NCI-H128 (cell line): ENCODE results near the gene DUSP6.

Experiments used
- DNase-seq: peaks from one replicate; lab custom pipeline; 2025; ENCODE audit not compliant: unreplicated experiment; lab: John Stamatoyannopoulos, UW

The DUSP6 gene

DNA sequence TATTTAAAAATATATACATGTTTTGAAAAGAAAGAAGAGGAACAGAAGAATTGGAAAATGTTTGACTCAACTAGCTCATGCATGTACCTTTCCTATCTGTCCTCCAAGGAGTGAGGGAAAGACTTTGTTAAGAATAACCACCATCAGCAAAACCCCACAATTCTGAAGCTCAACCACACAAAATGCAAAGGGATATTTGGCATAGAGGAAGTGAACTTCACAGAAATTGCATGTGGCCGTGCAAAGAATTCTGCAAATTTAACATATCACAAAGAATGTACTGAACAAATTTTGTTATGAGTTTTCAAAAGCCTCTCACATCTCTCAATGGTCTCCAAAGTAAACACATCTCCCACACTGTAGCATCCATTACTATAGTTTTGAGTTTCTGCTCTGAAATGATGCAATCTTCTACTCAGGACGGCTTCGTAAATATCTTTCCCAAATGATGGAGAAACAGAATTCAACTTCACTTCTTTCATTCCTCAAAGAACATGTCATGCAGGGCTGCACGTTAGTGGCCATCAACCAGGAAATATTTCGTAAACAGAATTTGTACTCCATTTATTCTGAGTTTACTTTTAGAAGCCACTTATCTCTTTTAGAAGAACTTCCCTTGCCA, 17.6 kb downstream of the DUSP6 start:
- DNase-seq: no peak

DNA sequence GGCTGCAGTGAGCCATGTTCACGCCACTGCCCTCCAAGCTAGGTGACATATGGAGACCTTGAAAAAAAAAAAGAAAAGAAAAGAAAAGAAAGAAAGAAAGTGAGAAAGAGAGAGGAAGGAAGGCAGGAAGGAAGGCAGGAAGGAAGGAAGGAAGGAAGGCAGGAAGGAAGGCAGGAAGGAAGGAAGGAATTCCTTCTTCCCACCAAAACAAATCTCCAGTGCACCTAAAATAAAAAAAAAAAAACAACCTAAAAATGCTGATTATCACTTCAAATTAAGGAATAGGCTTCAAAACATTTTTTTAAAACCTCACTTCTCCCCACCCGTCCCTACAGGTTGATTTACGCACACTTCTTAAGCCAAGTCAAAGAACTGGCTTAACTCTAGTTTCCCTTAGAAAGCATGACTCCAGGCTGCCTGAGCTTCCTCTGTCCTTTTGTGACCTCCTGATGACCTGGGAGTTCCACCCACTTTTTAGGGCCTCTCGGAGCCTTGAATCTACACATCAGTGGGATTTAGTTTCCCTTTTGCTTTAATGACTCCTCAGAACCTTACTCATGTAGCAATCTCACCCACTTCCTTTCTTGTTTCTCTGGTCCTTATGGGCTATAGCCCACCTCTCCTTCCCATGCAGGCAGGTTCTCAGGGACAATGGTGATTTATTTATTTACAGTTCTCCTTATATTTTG, 18.6 kb downstream of the DUSP6 start:
- no peak for DNase-seq

DNA sequence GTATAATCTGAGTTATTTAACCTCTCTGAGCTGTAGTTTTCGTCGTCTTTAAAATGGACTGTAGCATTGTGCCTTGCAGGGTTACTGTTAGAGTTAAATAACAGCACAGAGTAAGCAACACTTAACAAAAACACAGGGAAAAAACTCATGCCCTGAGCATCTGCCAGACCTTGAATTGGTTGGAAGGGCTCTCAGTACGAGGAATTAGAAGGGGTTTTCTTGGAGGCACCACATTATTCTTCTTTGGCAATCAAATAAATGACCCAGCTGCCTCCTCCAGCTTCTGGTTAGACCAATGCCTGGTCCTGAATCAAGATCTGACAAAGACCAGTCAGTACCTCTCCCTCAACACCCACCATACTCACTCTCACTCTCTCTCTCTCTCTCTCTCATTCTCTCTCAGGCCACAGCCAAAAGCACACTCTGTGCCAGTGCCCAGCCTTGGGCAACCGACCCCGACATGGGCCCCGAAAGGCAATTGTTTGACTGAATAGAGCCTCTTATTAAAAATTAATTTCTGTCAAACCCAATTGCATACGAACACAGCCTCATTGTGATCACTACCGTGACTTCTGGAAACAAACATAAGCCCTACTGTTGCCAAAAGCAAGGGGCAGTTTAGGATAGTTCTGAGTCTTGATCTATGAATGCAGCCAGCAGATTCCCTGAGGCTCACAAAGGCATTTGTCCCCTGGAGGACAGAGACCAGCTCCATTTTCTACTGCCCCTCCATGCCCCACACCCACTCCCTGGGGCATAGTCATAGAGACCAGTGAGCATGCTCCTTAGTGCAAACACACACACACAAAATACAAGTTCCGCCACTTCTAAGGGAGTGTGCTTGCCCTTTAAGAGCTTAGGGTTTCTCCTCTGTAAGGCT, 23.9 kb downstream of the DUSP6 start:
- no peak for DNase-seq

DNA sequence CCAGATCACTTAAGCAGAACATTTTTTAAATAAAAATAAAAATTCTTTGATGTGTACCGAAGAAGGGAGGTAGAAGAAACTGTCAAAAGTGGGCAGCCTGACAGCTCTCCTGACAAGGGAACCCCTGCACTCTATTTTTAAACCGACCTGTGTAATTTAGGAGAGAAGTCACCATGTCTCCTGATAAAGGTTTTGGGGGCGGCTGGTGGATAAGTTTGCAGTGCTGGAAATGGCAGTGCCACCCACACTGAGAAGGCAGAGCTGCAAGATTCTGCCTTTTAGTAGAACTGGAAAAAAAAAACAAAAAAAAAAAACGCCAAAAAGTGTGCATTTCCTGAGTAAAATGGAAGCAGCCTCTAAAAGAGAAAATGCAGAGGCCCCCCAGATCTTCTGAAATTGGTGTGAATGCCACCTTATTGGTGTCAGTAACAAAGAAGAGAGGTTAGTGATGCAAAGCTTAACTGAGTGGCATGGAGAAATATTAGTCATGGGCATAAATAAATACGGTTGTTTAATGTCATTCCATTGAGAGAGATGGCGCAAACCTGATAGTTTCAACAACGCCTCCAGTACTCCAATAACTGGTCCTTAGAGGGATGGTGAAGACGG, 24.7 kb downstream of the DUSP6 start:
- DNase-seq: no peak

DNA sequence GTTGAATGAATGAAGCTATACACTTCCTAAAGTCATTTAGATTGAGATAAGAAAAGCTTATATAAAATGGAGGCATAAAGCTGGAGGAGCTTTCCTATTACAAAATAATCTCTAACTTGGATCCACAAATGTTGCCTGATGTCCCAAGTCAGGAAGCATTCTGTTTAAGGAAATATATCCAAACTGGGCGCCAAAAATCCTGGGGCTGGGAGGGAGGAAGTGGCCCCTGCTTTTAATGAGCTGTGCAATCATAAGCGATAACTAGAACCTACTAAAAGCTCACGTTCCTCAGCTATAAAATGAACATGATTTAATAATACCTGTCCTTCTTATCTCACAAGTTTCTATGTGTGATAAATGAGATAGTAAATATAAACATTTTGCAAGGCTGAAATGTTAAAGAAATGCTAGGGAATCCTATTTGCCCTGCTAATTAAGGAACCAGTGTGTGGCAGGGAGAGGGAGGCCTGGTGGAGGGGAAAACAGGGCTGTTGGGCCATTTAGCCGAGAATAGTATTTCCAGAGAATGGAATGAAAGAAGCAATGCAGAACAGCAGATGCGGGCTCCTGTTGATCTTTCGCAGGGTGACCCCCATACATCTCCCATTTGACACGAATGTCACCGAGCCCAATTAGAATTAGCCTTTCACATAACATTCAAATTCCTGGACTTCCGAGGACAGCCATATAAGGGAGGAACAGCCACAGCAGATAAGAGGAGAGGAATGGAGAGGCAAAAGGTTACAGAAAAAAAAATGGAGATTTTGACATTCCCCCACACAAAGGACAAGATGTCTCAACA, 25.9 kb downstream of the DUSP6 start:
- DNase-seq: no peak

DNA sequence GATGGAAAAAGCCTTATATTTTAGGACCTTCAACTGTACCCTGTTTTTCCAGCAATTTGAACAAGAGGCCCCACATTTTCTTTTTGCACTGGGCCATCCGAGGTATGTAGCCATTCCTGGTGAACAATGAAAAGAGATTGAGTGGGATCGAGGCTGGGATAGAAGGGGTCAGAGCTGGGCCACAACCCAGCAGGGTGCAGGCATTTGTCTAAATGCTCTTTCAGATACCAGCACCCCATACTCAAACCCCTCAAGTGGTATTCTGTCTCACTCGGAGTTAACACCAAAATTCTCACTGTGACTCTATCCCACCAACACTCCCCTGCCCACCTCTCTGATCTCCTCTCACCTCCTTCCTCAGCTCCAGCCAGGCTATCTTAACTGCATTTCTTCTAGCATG, 26.8 kb downstream of the DUSP6 start:
- no peak for DNase-seq

DNA sequence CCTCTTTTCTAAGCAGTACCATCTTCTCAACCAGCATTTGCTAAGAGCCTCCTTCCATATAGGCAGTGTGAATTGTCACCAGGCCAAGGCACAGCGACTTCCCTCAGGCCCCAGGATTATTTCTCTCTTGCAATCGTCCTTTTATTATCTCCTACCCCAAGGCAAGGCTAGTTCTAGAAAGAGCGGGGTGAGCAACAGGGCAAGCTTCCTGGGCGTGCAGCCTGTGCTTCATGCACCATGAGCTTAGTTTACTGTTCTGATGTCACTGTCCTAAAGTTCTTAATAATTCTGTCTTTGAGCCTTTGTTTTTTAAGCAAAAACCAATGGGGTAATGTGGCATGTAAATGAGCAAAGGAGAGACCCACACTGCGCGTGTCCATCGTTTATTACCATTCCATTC, 27.9 kb downstream of the DUSP6 start:
- DNase-seq: no peak

DNA sequence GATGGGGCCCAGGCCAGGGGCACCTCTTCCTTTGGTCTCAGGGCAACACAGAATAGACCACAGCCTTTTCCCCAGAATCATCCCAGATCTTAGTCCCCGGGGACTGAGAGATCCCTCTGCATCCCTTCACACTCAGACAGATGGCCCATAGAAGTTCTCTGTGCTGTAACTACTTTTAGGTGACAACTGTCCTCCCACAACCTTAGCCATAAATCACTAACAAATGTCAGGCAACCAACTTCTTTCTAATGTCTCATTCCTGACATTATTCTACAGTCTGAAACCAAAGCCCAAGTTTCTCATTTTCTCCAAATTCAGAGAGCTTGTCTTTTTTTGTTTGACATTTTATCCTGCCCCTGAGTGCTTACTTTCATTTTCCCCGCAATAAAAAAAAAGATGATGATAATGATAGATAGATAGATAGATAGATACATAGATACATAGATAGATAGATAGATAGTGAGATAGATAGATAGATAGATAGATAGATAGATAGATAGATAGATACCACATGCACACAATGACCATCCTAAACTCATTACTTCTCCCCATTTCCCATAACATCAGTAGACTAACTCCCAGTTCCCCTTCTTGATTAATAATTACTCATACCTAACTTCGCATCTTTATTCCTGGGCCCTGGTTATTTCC, 28.6 kb downstream of the DUSP6 start:
- DNase-seq: no peak

DNA sequence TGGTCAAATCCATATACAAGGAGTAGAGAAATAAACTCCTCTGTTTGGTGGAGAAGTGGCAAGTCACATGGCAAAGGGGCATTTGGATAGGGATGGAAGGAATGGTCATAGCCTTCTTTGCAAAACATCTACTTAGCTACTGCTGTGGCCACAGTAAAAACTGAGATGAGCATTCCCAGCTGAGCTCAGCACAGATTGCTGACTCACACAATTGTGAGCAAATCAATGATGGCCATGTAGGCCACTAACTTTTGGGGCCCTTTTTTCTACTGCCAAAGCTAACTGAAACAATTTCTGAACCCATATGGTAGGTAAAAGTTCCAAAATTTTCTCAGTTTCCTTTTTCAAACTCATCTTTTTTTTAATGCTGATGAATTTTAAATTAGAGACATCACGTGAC, 31.6 kb downstream of the DUSP6 start:
- DNase-seq: no peak

DNA sequence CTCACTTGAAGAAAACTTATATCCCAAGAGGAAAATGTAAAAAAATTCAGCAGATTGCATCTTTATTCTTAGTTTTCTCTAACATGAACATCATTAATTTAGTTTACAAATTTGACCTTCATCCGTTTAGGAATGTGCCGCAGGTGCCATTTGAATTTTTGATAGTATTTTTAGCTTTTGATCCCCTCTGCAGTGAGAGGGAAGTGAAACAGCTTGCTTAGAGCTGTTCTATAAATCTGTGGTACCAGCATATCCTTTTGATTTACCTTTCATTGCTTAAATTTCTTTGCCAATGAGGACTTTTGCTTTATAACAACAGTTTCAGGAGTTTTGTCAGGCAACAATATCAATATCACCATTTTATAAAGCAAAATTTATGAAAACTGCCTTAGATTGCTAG, 32.7 kb downstream of the DUSP6 start:
- no peak for DNase-seq

DNA sequence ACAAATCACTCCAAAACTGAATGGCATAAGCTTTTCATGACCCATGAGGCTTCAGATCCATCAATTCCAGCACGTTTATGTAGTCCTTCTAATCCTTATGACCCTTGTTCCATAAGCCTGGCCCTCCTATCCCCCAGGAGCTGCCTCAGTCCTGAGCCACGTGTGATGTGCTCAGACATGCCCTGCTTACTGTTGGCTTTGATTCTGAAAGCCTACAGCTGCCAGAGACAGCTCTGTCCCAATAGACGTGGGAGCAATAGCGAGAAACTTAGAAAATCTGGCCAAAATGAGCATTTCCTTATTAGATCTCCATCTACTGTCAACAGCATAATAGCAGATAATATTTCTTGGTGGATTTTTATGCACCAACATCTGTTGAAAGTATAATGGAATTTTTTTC, 33.2 kb downstream of the DUSP6 start:
- no peak for DNase-seq

DNA sequence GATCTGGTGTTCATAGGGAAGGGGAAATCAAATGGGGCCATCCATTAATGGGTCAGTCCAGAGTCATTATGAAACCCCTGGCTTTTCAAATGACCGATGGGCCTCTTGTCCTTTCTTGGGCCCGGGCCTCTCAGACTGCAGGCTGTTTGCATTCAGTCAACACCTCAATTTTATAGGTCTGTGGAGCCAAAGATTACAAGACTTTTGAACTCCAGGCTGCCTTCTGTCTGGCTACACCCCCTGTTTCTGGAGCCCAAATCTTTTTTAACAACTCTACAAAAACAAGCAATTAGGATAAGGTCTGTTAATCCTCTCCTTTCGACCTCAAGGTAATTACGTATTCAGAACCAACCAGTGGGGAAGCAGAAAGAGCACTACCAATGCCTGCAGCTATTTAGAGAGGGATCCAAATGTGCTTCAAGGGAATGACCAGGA, 35.6 kb downstream of the DUSP6 start:
- DNase-seq: no peak

DNA sequence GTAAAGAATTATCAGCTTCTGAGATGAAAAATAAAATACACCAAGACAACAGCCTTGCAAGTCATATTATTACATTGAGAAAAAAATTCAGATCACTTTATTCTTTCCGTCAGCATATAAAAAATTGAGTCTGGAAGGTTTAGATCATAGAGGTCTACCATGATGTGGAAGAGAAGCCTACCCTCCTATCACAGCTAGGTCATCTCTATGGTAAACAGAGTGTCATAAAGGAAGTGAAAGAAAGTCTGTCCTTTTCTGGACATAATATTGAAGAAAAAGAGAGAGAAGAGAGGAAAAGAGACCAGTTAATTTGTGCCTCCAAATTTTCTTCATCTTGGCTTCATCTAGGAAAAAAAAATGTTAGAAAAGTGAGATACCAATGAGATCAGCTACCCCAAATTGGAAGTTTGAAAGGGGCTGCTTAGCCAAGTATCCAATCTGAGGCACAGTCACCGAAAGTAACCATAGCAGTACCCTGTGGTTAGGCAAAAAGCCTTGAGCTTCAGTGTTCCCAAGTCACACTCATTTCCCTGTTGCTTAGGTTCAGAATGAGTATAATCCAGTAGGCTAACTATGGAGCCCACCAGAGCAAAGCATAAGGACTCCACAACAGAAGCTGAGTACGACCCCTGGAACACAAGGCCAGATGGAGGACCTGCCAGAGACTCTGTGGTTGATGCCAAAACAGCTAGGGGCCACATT, 38.1 kb downstream of the DUSP6 start:
- no peak for DNase-seq

DNA sequence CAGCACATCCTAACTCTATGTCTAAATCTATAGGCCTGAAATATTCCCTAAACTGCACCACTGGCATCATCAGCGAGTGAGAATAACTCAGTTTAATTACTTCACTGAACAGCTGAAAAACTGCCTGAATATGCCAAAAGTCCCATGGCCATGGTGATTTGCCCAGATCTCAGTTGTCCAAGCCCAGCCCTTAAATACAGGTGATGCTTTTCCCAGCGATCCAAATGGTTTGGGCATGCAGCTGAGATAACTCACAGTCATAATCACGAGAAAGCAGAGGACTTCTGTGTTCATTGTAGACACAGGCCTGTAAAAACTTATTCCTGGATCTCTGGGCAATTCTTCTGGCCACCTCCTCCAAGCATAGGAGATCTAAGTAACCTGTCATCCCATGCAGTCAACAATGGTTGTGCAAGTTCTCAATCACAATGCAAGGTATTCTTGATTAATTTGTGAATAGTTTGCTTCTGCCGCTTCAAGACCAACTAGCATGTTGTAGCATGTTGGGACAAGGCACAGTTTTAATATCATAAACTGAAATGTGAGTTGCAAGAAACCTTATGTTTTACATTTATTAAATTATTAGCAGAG, 40.5 kb downstream of the DUSP6 start:
- DNase-seq: no peak

DNA sequence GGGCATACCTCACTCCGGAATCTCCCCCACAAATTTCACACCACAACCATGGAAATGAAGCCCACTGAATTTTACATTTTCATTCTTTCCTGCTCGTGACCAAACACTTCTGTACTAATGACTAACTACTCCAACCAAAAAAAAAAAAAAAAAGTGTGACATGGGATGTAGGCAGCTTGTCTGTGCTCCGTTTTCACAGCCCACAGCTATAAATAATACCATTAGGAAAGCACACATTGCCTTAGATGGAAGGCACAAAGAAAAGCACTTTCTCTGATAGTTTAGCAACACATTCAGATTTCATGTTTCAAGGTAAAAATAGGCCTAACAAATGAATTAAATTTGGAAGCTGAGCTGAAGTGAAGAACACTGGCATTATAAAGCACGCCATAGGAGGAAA, 42.5 kb downstream of the DUSP6 start:
- no peak for DNase-seq

DNA sequence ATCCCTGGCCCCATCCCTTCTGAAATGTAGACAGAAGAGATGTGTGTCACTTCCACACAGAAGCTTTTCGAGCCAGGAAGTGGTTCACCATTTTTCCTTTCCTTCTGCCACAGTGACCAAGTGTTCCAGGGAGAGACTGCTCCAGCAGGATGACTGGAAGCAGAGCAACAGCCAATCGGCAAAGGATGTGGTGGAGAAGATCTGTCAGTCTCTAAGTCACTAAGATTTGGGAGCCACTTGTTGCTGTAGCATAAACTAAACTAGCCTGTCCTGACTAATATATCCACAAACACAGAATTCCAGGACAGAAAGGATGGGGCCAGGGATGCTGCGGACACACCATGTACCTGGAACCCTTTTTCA, 42.9 kb downstream of the DUSP6 start:
- no peak for DNase-seq

DNA sequence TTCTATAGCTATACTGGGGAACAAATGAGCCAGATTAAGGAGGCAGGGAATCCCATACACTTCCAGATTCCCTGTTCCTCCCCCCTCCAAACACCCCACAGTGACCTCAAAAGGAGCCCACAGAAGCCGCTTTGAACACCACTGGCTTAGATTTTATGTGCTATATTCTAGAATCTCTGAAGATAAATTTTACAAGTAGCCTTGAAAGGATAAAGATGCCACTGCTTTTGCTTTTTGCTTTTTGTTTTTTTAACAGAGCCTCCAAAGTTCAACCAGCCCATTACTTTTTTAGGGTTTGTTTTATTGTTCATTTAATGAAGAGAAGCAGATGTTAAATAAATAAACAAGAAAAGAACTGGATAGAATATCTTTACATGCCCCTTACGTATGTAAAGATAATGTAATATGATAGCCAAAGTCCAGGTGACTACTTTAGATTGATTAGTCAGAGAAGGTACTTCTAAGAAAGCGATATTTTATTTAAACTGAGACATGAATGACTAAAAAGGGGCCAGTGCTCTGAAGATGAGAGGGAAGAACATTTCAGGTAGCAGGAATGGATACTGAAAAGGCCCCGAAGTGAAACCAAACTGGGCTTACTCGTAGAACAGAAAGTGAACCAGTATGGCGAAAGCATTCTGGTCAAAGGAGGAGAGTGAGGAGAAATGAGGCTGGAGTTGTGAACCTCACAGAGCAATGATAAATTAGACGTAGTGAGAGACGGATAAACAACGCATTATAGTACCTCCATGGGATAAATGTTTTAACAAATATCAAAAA, 44.6 kb downstream of the DUSP6 start:
- DNase-seq: no peak

DNA sequence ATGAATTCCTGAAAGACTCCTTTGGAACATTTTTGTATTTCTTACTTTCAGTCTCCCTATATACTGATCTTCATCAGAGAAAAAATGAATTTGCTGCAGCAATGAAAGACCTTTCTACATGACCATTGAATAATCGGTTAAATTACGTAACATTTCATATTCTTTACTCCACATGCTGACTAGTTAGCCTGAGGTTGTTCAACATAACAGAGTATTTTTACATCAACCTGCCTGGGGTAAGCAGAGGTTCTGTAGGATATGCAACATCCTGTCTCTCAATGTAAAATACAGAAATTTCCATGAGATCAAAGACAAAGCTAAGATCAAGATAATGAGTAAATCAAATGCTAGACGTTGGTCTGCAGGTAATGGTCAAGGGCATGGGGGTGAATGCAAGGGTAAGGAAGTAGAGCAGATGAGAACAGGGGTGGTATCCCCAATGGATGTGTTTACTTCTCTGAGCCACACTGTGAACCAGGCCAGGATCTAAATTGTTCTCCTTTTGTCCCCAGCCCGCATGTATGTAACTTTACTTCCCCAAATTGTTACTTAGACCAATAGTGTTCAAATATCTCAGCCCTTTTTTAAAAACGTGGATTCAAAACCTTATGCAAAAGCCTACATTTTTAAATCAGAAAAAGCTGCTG, 45.4 kb downstream of the DUSP6 start:
- DNase-seq: no peak
